K562 (cell line): Measurements from ENCODE around the gene ARHGEF38. TPM values are rescaled to one million over a fixed set of nuclear protein-coding genes. Genes with fewer than 3 reads are reported as not detected.

ENCODE experiments used
- ATAC-seq: fragments of 200-7000 bp; cut with Tn5 transposase; 3 replicates; pipeline ENCODE4 v1.9.1; 2020; ENCODE audit warnings: moderate library complexity
- BruUV-seq: library from RNA; stranded (reverse); fragments of 400-500 nt; replicated peaks from 2 replicates; lab custom pipeline; 2021; lab: Mats Ljungman, UMichigan
- CTCF ChIA-PET: fragments of 300-600 bp; formaldehyde crosslinking; extraction: SDS; loops from one replicate; lab custom pipeline; 2021; ENCODE audit warnings: low intra/inter-chr PET ratio; lab: Yijun Ruan, JAX
- POLR2A ChIA-PET: fragments of 300-600, 350-650 bp; sonication (Branson Sonifier 250); formaldehyde crosslinking; extraction: SDS; loops from one replicate; lab custom pipeline; 2021; ENCODE audit warnings: antibody characterized with exemption, inconsistent platforms; lab: Yijun Ruan, JAX
- DNase-seq, 4 experiments: peaks; one replicate each; pipeline versions ENCODE4 v3.0.0 to v3.0.0-alpha.2; 2011 to 2018; ENCODE audit warnings: low spot score in 3 of 4, mixed read lengths in 3 of 4; ENCODE audit errors: extremely low read depth in 1 of 4
- FAIRE-seq: peaks from 2 replicates; lab custom pipeline; 2011; peaks lifted over from hg19 to GRCh38; lab: Jason Lieb, UNC
- H2AFZ ChIP-seq: 2 replicates; pipeline ENCODE4 v1.6.0; 2011; ENCODE audit warnings: low read depth, low read length, control low read depth, inconsistent platforms
- H3K27ac ChIP-seq: fragments of 200-600 bp; 3 replicates; pipeline ENCODE4 v1.8.0; 2011; ENCODE audit warnings: low read depth, mild to moderate bottlenecking, control low read depth, inconsistent platforms, low read length, moderate library complexity, mixed read lengths; ENCODE audit errors: extremely low read depth
- H3K27me3 ChIP-seq, 2 experiments: fragments of 300-600 bp in 1 of 2; 2 replicates in 1 of 2; 3 replicates in 1 of 2; pipeline versions ENCODE4 v1.6.0 to v1.8.0; 2011; ENCODE audit warnings: inconsistent platforms in 2 of 2, low read length in 2 of 2, mild to moderate bottlenecking in 1 of 2, mixed read lengths in 1 of 2, moderate library complexity in 1 of 2; ENCODE audit not compliant: control insufficient read depth in 2 of 2, insufficient read depth in 2 of 2
- H3K36me3 ChIP-seq: fragments of 300-600 bp; 3 replicates; pipeline ENCODE4 v1.8.0; 2011; ENCODE audit warnings: mild to moderate bottlenecking, low read length, inconsistent platforms; ENCODE audit not compliant: control insufficient read depth, insufficient read depth
- H3K4me1 ChIP-seq, 2 experiments: fragments of 200-600 bp in 1 of 2; replicated peaks in 1 of 2; 2 replicates in 1 of 2; 3 replicates in 1 of 2; pipeline versions ENCODE4 v1.5.1 to v1.8.0; 2011; ENCODE audit warnings: inconsistent platforms in 2 of 2, low read length in 2 of 2, mild to moderate bottlenecking in 1 of 2, mixed read lengths in 1 of 2, moderate library complexity in 1 of 2; ENCODE audit not compliant: control insufficient read depth in 2 of 2, insufficient read depth in 2 of 2
- H3K4me2 ChIP-seq: 2 replicates; pipeline ENCODE4 v1.6.1; 2011; ENCODE audit warnings: low read length, control low read depth, inconsistent platforms, mixed read lengths; ENCODE audit not compliant: insufficient read depth
- H3K4me3 ChIP-seq: fragments of 200-600 bp; sonication (generic), shearing (Covaris generic); 2 replicates; pipeline ENCODE4 v1.5.1; 2016; ENCODE audit warnings: control low read depth, inconsistent platforms
- H3K79me2 ChIP-seq: fragments of 200-600 bp; 3 replicates; pipeline ENCODE4 v1.8.0; 2011; ENCODE audit warnings: low read length, inconsistent platforms; ENCODE audit not compliant: control insufficient read depth, insufficient read depth
- H3K9ac ChIP-seq, 2 experiments: 2 replicates each; pipeline versions ENCODE4 v1.6.0 to v1.6.1; 2011; ENCODE audit warnings: low read depth in 2 of 2, low read length in 2 of 2, control low read depth in 1 of 2, inconsistent platforms in 1 of 2, mild to moderate bottlenecking in 1 of 2, mixed read lengths in 1 of 2; ENCODE audit not compliant: insufficient read depth in 1 of 2
- H3K9me1 ChIP-seq: one replicate; pipeline ENCODE4 v1.6.0; 2011; ENCODE audit warnings: inconsistent platforms, mild to moderate bottlenecking, low read length, moderate library complexity; ENCODE audit not compliant: control insufficient read depth, insufficient read depth
- H3K9me3 ChIP-seq: replicated peaks from 2 replicates; pipeline ENCODE4 v1.5.1; 2011; ENCODE audit warnings: low read depth, low read length, inconsistent platforms; ENCODE audit not compliant: control insufficient read depth, insufficient read depth
- H4K20me1 ChIP-seq: replicated peaks from 2 replicates; pipeline ENCODE4 v1.6.1; 2011; ENCODE audit warnings: low read length, inconsistent platforms, mixed read lengths; ENCODE audit not compliant: control insufficient read depth, insufficient read depth
- FOXK2 ChIP-seq, 2 experiments: fragments of 450-650 bp; IDR thresholded peaks in 1 of 2; conservative IDR thresholded peaks in 1 of 2; 2 replicates each; pipeline ENCODE4 v1.6.1; 2016; ENCODE audit warnings: low read depth in 2 of 2, mild to moderate bottlenecking in 1 of 2
- HDGF ChIP-seq: fragments of 450-650 bp; IDR thresholded peaks from 2 replicates; pipeline ENCODE4 v1.6.1; 2016
- LARP7 ChIP-seq: fragments of 450-650 bp; IDR thresholded peaks from 2 replicates; pipeline ENCODE4 v1.6.1; 2016
- MCM2 ChIP-seq: fragments of 450-650 bp; IDR thresholded peaks from 2 replicates; pipeline ENCODE4 v1.6.1; 2017; ENCODE audit warnings: low read depth, mild to moderate bottlenecking
- NCOA1 ChIP-seq: fragments of 450-650 bp; IDR thresholded peaks from 2 replicates; pipeline ENCODE4 v1.6.1; 2016; ENCODE audit warnings: low read depth
- NCOA4 ChIP-seq: fragments of 450-650 bp; IDR thresholded peaks from 2 replicates; pipeline ENCODE4 v1.6.1; 2018; ENCODE audit warnings: mild to moderate bottlenecking; ENCODE audit not compliant: partially characterized antibody
- TAF9B ChIP-seq: fragments of 450-650 bp; IDR thresholded peaks from 2 replicates; pipeline ENCODE4 v1.6.1; 2018; ENCODE audit warnings: mild to moderate bottlenecking; ENCODE audit not compliant: partially characterized antibody
- ZC3H8 ChIP-seq: fragments of 450-650 bp; IDR thresholded peaks from 2 replicates; pipeline ENCODE4 v1.6.1; 2017
- ZNF41 ChIP-seq: fragments of 250-450 bp; sonication (Bioruptor Pico); conservative IDR thresholded peaks from 2 replicates; pipeline ENCODE4 v1.4.0; 2020; ENCODE audit warnings: mild to moderate bottlenecking
- ZNF79 ChIP-seq: fragments of 250-450 bp; sonication (Bioruptor Pico); IDR thresholded peaks from 2 replicates; pipeline ENCODE4 v1.4.0; 2020; ENCODE audit warnings: low read depth, mild to moderate bottlenecking, moderate library complexity
- WGBS: fragments of 100-300 bp; shearing (Covaris generic); methylation state at CpG from one replicate; pipeline ENCODE4 v1.1.6; 2016; ENCODE audit warnings: low coverage, mixed read lengths; ENCODE audit not compliant: insufficient coverage; ENCODE audit errors: missing lambda C conversion rate; 5-methylcytosine and 5-hydroxymethylcytosine counted together
- in situ Hi-C: fragments of 300-500 bp; cut with MboI; formaldehyde crosslinking; loops from 4 replicates; pipeline ENCODE4 v1.15.0; 2018; ENCODE audit warnings: inconsistent platforms, mixed read lengths
- intact Hi-C: fragments of 100-400 bp; cut with micrococcal nuclease; formaldehyde crosslinking; loops from 2 replicates; pipeline ENCODE4 v1.14.2; 2022
- polyA plus RNA-seq, 8 experiments: library from polyadenylated mRNA; depleted of rRNA in 4 of 8; stranded (reverse) in 5 of 8; unstranded in 3 of 8; fragments of >200 nt; fragmentation: Nextera tagmentation in 2 of 8; fragmentation: Illumina TruSeq in 1 of 8; extraction: Ambion mirVana in 2 of 8; extraction: Trizol in 1 of 8; gene quantifications; 2 replicates each; pipeline versions ENCODE4 v1.2.1 to v1.2.3, GENCODE V29; 2011 to 2014; ENCODE audit warnings: inconsistent platforms in 1 of 8, missing spikeins in 1 of 8
- total RNA-seq, 7 experiments: library from RNA; depleted of rRNA in 6 of 7; stranded (reverse); fragments of >200 nt in 6 of 7; fragmentation: Illumina TruSeq in 2 of 7; extraction: Trizol in 2 of 7; gene quantifications; 2 replicates each; pipeline versions ENCODE4 v1.2.1 to v1.2.3, GENCODE V29; 2011 to 2021; ENCODE audit warnings: low replicate concordance in 1 of 7
- TF ChIP-seq, protein P1 (sequence below): fragments of 250-450 bp; sonication (Bioruptor Pico); IDR thresholded peaks from 2 replicates; pipeline ENCODE4 v1.8.0; 2021; ENCODE audit warnings: borderline replicate concordance, mild to moderate bottlenecking, moderate library complexity; ENCODE audit not compliant: poor library complexity, severe bottlenecking
- TF ChIP-seq, protein P2 (sequence below), 3 experiments: fragments of 200-800 bp in 1 of 3; sonication (Bioruptor generic) in 1 of 3; sonication (generic) in 1 of 3; formaldehyde crosslinking in 1 of 3; IDR thresholded peaks; 2 replicates each; pipeline versions ENCODE4 v1.6.1 to v1.8.0; 2016 to 2022; ENCODE audit warnings: mild to moderate bottlenecking in 2 of 3, missing compliant biosample characterization in 2 of 3, missing genetic modification characterization in 2 of 3, missing genetic modification reagents in 1 of 3
- TF ChIP-seq, protein P3 (sequence below): fragments of 200-800 bp; sonication (Bioruptor generic); IDR thresholded peaks from 2 replicates; pipeline ENCODE4 v1.6.1; 2017; ENCODE audit warnings: missing genetic modification characterization, missing compliant biosample characterization

Gene ARHGEF38
- total and polyA plus RNA-seq, 9 of the 15 experiments (the other 6 are each of a cell fraction or from before 2014, with no cell fraction given): 0.17 TPM; not detected in 8

GRCh38 chr4:105599482-105599881 lies 47.1 kb downstream of the ARHGEF38 start:
- POLR2A ChIA-PET: no interaction called here
- H3K4me2 ChIP-seq: no peak overlapping the region
- H3K4me3 ChIP-seq: no peak overlapping the region
- H3K9me3 ChIP-seq: no peaks in the 10 kb centered on the region
- intact Hi-C loops (no loop called here), in situ Hi-C loops (loop anchor here (25.0 kb wide), 1 partner anchor 588 kb away; no protein-coding TSS in a partner anchor)
- no peak for FAIRE-seq
- no peaks in the 10 kb centered on the region for H3K4me1 ChIP-seq
- BruUV-seq: no TSS peak
- no peaks in the 10 kb centered on the region; a peak in 1 of 5 replicates for H3K27me3 ChIP-seq
- ATAC-seq: no peak
- WGBS: 0% methylated on average over 3 of the region's 3 CpGs
- H3K9ac ChIP-seq: no peak overlapping the region
- H3K27ac ChIP-seq: no peak overlapping the region
- H2AFZ ChIP-seq: no peak overlapping the region
- no peak for DNase-seq
- H3K79me2 ChIP-seq: no peaks in the 10 kb centered on the region
- no peaks in the 10 kb centered on the region for H3K36me3 ChIP-seq
- H4K20me1 ChIP-seq: no peaks in the 10 kb centered on the region
- CTCF ChIA-PET: no interaction called here
- TF ChIP-seq HDGF (no peak), NCOA4 (no peak), FOXK2 (conservative IDR thresholded peaks at IDR 0.05 in 1 of 2, IDR thresholded peaks at IDR 0.05 in 1 of 2; ENCODE audit: low read depth in 2 of 2) (no peak), TAF9B (no peak), ZC3H8 (no peak)
- H3K9me1 ChIP-seq: no peaks in the 10 kb centered on the region

DNA sequence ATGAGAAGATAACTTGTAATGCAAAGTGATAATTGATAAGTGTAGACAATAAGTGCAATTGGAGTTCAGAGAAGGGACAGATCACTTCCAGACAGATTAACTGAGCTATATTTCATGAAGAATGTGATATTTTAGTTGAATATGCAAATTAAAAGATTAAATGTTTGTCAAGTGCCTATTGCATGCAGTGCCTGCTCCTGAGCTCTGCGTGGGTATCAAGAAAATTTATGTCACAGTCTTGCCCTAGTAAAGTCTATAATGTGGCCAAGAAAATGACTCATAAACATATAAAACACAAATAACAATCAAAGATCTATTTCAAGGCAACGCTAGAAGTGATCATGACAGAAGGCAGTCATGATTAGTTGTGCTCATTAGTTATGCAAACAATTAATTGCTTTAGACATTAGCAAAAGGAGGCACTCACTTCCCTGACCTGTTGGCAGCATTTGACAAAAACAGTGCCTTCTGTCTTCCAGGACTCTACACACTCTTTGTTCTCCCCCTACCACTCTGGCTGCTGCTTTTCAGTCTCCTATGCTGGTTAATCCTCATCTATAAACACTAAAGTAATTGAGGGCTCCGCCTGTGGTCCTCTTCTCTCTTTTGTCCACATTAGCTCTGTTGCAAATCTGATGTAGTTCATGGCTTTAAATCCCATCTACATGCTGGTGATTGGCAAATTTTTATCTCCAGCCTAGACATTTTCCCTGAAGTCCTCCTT lies 47.7 kb downstream of the ARHGEF38 start:
- POLR2A ChIA-PET: no interaction called here
- TF ChIP-seq, protein P1, sequence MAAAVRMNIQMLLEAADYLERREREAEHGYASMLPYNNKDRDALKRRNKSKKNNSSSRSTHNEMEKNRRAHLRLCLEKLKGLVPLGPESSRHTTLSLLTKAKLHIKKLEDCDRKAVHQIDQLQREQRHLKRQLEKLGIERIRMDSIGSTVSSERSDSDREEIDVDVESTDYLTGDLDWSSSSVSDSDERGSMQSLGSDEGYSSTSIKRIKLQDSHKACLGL (CRISPR knock-in tag): no peak
- TF ChIP-seq ZNF41 (no peak), NCOA1 (no peak), LARP7 (no peak), NCOA4 (no peak), MCM2 (no peak), ZNF79 (CRISPR knock-in tag) (no peak)
- TF ChIP-seq, protein P2, sequence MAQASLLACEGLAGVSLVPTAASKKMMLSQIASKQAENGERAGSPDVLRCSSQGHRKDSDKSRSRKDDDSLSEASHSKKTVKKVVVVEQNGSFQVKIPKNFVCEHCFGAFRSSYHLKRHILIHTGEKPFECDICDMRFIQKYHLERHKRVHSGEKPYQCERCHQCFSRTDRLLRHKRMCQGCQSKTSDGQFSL (CRISPR knock-in tag; IDR thresholded peaks at IDR 0.05): no peak
- TF ChIP-seq, protein P2 (tag; IDR thresholded peaks at IDR 0.05): no peak
- TF ChIP-seq, protein P3, sequence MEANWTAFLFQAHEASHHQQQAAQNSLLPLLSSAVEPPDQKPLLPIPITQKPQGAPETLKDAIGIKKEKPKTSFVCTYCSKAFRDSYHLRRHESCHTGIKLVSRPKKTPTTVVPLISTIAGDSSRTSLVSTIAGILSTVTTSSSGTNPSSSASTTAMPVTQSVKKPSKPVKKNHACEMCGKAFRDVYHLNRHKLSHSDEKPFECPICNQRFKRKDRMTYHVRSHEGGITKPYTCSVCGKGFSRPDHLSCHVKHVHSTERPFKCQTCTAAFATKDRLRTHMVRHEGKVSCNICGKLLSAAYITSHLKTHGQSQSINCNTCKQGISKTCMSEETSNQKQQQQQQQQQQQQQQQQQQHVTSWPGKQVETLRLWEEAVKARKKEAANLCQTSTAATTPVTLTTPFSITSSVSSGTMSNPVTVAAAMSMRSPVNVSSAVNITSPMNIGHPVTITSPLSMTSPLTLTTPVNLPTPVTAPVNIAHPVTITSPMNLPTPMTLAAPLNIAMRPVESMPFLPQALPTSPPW (CRISPR knock-in tag): no peak

More for the DNA sequence above, 47.7 kb downstream of the ARHGEF38 start:
- Histone ChIP-seq H3K4me2 (no peak overlapping the region), H3K27me3 (no peaks in the 10 kb centered on the region; a peak in 1 of 5 replicates), H3K4me1 (no peaks in the 10 kb centered on the region), H3K36me3 (no peaks in the 10 kb centered on the region), H3K27ac (no peak overlapping the region), H3K4me3 (no peak overlapping the region), H3K9me3 (no peaks in the 10 kb centered on the region), H4K20me1 (no peaks in the 10 kb centered on the region), H3K9me1 (no peaks in the 10 kb centered on the region), H3K79me2 (no peaks in the 10 kb centered on the region), H2AFZ (no peak overlapping the region), H3K9ac (no peak overlapping the region)
- CTCF ChIA-PET: no interaction called here
- DNase-seq (no peak), ATAC-seq (no peak), FAIRE-seq (no peak)
- in situ Hi-C loops (loop anchor here (25.0 kb wide), 1 partner anchor 587 kb away; no protein-coding TSS in a partner anchor), intact Hi-C loops (no loop called here)
- 0% methylated on average over 3 of the region's 3 CpGs for WGBS
- no TSS peak for BruUV-seq
